Fibroblast of skin of left quadriceps (primary cell): Measurements from ENCODE around the gene OR5D14.

Experiments
- DNase-seq, 2 experiments: peaks; one replicate each; pipeline ENCODE4 v3.0.0-alpha.2; 2013; ENCODE audit warnings: low read depth in 2 of 2

The OR5D14 gene

GRCh38 chr11:55795256-55795655 is at the start of gene OR5D14:
Gene OR5D14 (plus strand): TSS chr11:55795556. CDS start chr11:55795556, 0 bp downstream.
- no peak for DNase-seq

DNA sequence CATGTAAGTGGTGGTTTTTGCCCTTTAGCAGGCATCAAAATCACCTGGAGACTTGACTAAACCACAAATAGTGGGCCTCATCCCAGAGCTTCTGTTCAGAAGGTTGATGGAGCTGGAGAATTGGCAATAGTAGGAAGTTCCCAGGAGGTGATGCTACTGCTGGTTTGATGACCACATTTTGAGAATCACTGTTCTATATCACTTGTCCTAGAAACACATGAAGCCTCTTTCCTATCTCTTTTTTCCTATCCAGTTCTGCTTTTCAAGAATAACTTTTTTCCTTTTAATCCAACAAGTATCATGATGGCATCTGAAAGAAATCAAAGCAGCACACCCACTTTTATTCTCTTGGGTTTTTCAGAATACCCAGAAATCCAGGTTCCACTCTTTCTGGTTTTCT is 22.2 kb upstream of the OR5D14 start, which contains the start of gene OR5D13:
Gene OR5D13, plus strand, starts transcription at position 301 of the 400 bp plus-strand sequence. Its CDS starts 0 bp downstream, at position 301.
- no peak for DNase-seq

GRCh38 chr11:55791606-55792005 is 3.8 kb upstream of the OR5D14 start:
- no peak for DNase-seq

GRCh38 chr11:55793321-55793720 is 2.0 kb upstream of the OR5D14 start:
- DNase-seq, result no peak

- DNase-seq, result no peak
These were observed 10.9 kb downstream of the OR5D14 start for GRCh38 chr11:55806248-55806647.

- no peak for DNase-seq
These were observed 15.7 kb downstream of the OR5D14 start, which contains the start of gene OR5L1 for GRCh38 chr11:55811067-55811466. Gene OR5L1 (plus strand): TSS chr11:55811367. CDS start chr11:55811467, 100 bp downstream.

DNA sequence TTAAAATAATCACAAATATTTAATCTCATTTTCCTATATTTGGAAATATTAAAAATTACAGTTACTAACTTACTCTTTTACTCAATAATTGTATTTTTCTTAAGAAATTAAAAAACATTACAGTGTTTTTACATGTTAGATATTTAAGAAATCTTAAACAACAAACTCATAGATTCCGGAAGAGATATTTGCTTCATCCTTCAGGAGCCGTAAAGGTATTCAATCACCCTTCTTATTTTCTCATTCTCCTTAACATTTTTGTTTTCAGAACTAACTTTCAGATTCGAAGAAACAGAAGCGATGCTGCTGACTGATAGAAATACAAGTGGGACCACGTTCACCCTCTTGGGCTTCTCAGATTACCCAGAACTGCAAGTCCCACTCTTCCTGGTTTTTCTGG is 24.0 kb downstream of the OR5D14 start, which contains the start of gene OR5D18:
Gene OR5D18, plus strand, starts transcription at position 301 of the 400 bp plus-strand sequence. Its CDS starts 0 bp downstream, at position 301.
- DNase-seq, result no peak

- no peak for DNase-seq
These were observed 31.6 kb downstream of the OR5D14 start, which contains the start of gene OR5L2 for GRCh38 chr11:55826919-55827318. Gene OR5L2 (plus strand): TSS chr11:55827219. CDS start chr11:55827219, 0 bp downstream.

- DNase-seq, result no peak
These were observed 43.1 kb downstream of the OR5D14 start, which contains the start of gene OR5D16 for GRCh38 chr11:55838452-55838851. Gene OR5D16 (plus strand): TSS chr11:55838752. CDS start chr11:55838752, 0 bp downstream.
